ENCODE measurements around the gene HDAC4. TPM values are rescaled to one million over a fixed set of nuclear protein-coding genes. Genes with fewer than 3 reads are reported as not detected.

The HDAC4 gene
- total RNA-seq, 2 experiments from 2014 or later = 30.0 to 35.8 TPM

DNA sequence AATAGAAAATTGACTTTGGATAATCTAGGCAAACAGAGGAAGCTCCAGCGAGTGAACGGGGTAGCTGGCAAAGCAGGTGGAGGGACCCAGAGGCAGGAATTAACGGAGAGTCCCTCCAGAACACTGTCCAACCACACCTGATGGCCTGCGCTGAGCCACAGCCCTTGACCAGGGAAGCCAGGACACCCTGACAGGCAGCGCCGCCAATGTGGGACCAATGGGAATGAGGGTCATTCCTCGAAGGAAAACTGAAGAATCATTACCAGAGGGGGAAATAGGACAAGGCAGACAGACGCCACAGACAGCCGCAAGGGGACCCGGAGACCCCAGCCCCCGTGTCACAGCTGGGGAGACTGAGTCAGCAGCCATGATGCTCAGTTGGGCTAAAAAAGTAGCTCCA lies 40.8 kb downstream of the HDAC4 start:
- POLR2A ChIA-PET = no interaction called here
- CTCF ChIA-PET = no interaction called here
- Mint-ChIP-seq H3K4me3 (no peak overlapping the region), H3K4me1 (ENCODE audit: low read depth) (peaks cover 17% of the 10 kb centered on the region), H3K27ac (no peak overlapping the region), H3K9me3 (peaks cover 9% of the 10 kb centered on the region), H3K36me3 (peaks cover 11% of the 10 kb centered on the region), H3K27me3 (no peaks in the 10 kb centered on the region)
- no peak for DNase-seq
- intact Hi-C loops (cut with micrococcal nuclease) = loop anchor here (2.0 kb wide), 1 partner anchor 21 kb away; no protein-coding TSS in a partner anchor

DNA sequence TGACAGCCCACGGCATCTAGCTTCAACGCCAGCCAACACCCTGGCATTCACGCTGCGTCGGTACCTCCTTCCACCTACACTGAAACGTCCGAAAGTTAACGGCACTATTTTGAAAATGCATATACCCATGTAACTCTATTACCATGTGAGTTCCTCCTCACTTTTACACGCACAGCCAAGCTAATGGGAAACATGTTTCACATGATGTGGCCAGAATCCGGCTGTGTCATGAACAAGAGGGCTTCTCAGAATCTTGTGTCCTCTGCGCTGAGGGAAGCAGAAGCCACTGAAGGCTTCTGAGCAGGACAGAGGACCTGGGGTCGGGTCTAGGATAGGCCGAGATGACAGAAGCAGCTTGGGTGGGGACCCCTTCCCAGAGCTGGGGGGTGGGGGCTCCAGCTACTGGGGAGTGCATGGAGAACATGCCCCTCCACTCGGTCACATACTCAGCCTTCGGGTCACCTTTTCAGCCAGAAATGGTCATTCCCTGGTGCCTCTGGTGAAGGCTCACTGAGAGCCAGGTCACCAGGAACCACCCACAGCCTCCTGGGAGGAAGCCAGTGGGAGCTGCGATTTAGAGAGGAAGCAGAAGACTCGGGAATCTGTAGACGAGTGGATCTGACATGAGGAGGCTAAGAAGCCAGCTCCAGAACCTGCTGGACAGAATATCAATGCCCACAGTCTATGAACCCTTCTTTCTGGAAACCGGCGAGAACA lies 41.5 kb downstream of the HDAC4 start:
- Mint-ChIP-seq H3K27ac (no peak overlapping the region), H3K4me3 (no peak overlapping the region), H3K9me3 (peaks cover 14% of the 10 kb centered on the region), H3K36me3 (peaks cover 17% of the 10 kb centered on the region), H3K27me3 (no peaks in the 10 kb centered on the region), H3K4me1 (ENCODE audit: low read depth) (peaks cover 14% of the 10 kb centered on the region)
- intact Hi-C loops (cut with micrococcal nuclease) = no loop called here
- ChIA-PET POLR2A (no interaction called here), CTCF (no interaction called here)
- no peak for DNase-seq

DNA sequence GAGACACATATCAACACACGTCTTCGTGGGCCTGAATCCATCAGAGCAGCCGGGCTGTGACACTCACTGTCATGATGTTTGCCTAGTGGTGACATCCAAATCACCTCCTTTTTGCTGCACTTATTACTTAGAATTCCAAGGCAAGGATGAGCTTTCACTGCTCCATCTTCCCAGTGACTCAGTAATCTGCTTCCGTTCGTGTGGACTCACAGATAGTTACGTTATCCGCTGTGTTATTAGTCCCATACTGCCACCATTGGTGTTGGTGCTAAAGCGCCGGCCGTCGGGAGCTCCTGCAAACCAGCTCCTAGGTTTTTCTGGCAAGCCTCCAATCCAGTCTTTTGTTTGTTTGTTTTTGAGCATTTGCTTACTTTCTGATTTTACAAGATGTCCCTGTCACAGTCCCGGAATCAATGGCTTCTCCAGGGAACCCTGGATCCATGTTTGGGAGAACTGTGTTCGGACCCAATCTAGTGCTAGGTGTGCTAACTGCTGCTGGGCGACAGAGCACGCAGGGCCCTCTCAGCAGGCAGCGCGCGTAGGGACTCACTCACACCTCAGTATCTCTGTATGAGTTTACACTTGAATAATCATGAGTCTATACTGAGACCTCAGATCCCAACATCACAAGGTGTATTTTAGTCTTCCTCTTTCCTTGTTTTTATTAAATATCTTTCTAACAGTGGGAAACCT lies 42.6 kb downstream of the HDAC4 start:
- POLR2A ChIA-PET = no interaction called here
- H3K27ac Mint-ChIP-seq = no peak overlapping the region
- no peak for DNase-seq
- H3K36me3 Mint-ChIP-seq = peaks cover 17% of the 10 kb centered on the region
- no peaks in the 10 kb centered on the region for H3K27me3 Mint-ChIP-seq
- H3K4me3 Mint-ChIP-seq = no peak overlapping the region
- H3K9me3 Mint-ChIP-seq = peaks cover 14% of the 10 kb centered on the region
- intact Hi-C loops (cut with micrococcal nuclease) = no loop called here
- CTCF ChIA-PET = no interaction called here
- peaks cover 4% of the 10 kb centered on the region for H3K4me1 Mint-ChIP-seq (ENCODE audit: low read depth)

DNA sequence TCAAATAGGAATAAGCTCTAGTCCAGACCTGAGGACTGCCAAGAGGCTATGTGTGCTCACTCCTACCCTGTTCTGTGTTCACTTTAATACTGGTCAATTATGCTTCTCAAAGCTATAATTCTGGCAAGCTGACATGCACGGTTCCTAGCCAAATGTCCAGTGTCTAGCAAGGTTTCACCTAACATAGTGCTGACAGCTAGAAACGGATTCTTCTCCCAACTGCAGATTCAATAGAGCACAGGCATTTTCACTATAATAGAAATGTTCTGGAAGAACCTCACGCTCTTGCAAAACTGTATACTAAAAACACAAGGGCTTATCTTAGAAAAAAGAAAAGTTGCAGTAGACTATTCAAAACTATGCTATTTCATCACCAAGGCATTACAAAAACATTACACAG lies 45.1 kb downstream of the HDAC4 start:
- Mint-ChIP-seq H3K4me1 (ENCODE audit: low read depth) (peaks cover 2% of the 10 kb centered on the region), H3K27ac (no peak overlapping the region), H3K36me3 (peaks cover 31% of the 10 kb centered on the region), H3K4me3 (no peak overlapping the region), H3K9me3 (peaks cover 14% of the 10 kb centered on the region), H3K27me3 (no peaks in the 10 kb centered on the region)
- DNase-seq = no peak
- ChIA-PET POLR2A (no interaction called here), CTCF (no interaction called here)
- intact Hi-C loops (cut with micrococcal nuclease) = no loop called here

DNA sequence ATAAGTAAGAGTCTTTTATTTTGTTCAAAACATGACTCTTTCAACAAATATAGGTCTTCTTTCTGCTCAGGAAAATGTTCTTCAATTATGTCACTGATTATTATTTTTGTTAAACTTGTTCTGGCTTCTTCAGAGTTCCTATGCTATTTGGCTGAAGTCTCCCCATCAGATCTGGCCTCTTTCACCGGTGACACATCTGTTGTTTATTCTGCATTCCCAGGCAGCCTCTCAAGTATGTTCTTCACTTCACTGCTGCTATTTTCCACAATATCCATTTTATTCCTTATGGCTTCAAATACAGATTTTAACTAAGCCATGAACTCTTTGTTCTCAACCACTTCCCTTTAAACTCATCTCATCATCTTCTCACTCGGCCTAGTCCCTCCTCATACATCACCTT lies 45.7 kb downstream of the HDAC4 start:
- ChIA-PET CTCF (no interaction called here), POLR2A (no interaction called here)
- Mint-ChIP-seq H3K27ac (no peak overlapping the region), H3K9me3 (peaks cover 14% of the 10 kb centered on the region), H3K4me1 (ENCODE audit: low read depth) (no peaks in the 10 kb centered on the region), H3K4me3 (no peak overlapping the region), H3K36me3 (peaks cover 31% of the 10 kb centered on the region), H3K27me3 (no peaks in the 10 kb centered on the region)
- DNase-seq = no peak
- intact Hi-C loops (cut with micrococcal nuclease) = no loop called here

DNA sequence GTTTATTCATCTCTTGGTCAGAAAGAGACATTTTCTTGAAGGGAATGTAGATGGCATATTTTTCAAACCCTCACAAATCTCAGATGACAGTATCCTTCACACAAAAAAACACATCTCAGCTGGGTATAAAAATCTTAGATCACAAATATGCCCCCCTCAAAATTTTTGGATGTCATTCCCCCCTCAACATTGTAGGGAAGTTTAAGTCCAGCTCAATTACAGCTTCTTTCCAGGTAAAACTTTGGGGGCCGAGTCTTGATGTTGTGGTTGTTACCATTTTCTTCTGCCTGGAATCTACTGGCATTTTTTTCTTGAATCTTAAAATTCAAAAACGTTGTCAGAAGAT lies 46.1 kb downstream of the HDAC4 start:
- H3K27me3 Mint-ChIP-seq = no peaks in the 10 kb centered on the region
- DNase-seq = no peak
- H3K9me3 Mint-ChIP-seq = peaks cover 14% of the 10 kb centered on the region
- ChIA-PET POLR2A (no interaction called here), CTCF (no interaction called here)
- H3K4me1 Mint-ChIP-seq (ENCODE audit: low read depth) = no peaks in the 10 kb centered on the region
- peaks cover 31% of the 10 kb centered on the region for H3K36me3 Mint-ChIP-seq
- H3K4me3 Mint-ChIP-seq = no peak overlapping the region
- H3K27ac Mint-ChIP-seq = no peak overlapping the region
- intact Hi-C loops (cut with micrococcal nuclease) = no loop called here

DNA sequence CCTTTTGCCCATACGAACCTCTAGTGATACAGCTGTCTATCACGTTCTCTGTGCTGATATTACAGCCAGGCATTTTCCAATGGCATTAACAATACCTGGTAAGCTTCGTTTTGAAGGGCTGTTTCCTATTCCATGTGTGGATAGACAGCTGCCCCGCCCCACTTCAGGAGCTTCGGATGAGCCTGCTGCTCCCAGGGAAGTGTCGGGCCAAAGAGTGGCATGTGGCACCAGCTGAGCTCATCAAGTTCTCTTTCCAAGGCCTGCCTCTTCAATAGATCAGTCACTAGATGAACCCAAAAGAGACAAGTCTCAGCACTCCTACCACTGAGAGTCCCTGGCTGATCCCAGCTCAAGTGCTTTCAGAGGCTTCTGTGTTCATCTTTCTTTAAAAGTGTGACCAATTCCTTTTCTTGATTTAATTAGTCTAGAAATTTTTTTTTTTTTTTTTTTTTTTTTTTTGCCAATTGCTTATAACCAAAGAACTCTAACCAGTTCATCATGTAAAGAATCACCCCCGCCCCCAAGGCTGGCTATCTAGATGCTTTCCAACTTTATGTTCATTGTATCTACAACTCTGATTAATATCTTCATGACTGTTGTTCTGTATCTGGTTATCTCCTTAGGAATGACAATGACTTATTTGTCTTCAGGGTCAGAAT lies 46.6 kb downstream of the HDAC4 start:
- no peak for DNase-seq
- Mint-ChIP-seq H3K4me3 (no peak overlapping the region), H3K27ac (no peak overlapping the region), H3K9me3 (peaks cover 14% of the 10 kb centered on the region), H3K4me1 (ENCODE audit: low read depth) (no peaks in the 10 kb centered on the region), H3K27me3 (no peaks in the 10 kb centered on the region), H3K36me3 (peaks cover 34% of the 10 kb centered on the region)
- CTCF ChIA-PET = no interaction called here
- POLR2A ChIA-PET = no interaction called here
- intact Hi-C loops (cut with micrococcal nuclease) = no loop called here

DNA sequence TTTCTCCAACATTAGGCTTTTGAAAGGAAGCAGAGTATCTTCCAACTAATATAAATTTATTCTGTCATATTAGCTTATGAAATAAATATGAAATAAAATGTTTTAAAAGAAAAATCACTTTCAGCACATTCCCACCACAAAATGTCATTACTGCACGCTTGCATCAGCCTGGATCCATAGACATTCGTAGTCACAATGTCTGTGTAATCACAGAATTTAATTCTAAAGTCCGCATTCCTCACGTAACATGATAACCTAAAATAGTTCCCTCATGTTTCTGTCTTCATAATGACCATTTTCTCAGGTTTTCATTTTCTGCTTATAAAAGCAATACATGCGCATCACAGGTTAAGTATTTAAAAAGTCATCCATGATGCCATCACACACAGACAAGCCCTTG lies 47.1 kb downstream of the HDAC4 start:
- Mint-ChIP-seq H3K4me3 (no peak overlapping the region), H3K36me3 (peaks cover 35% of the 10 kb centered on the region), H3K4me1 (ENCODE audit: low read depth) (no peaks in the 10 kb centered on the region), H3K9me3 (peaks cover 14% of the 10 kb centered on the region), H3K27me3 (no peaks in the 10 kb centered on the region), H3K27ac (no peak overlapping the region)
- ChIA-PET POLR2A (no interaction called here), CTCF (no interaction called here)
- intact Hi-C loops (cut with micrococcal nuclease) = no loop called here
- no peak for DNase-seq

DNA sequence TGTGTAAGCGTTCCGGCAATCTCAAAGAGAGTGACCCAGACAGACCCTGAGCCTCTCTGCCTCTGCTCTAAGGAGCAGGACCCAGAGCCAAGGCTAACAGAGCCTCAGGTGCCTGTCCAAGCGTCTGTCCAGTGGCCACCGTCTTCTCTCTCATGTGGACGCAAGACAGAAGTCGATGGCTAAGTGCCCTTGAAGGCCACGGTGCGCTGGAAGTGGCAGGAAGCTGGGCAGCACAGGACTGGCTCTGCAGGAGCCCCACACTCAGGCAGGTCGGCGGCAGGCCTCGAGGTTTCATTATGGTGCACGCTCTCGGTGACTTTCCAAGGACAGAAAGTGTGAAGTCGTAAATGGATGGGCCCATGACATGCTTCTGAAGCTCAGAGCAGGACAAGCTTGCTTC lies 49.1 kb downstream of the HDAC4 start:
- ChIA-PET POLR2A (no interaction called here), CTCF (no interaction called here)
- no peak for DNase-seq
- H3K27me3 Mint-ChIP-seq = no peaks in the 10 kb centered on the region
- H3K4me3 Mint-ChIP-seq = no peak overlapping the region
- H3K36me3 Mint-ChIP-seq = peaks cover 33% of the 10 kb centered on the region
- H3K9me3 Mint-ChIP-seq = peaks cover 14% of the 10 kb centered on the region
- intact Hi-C loops (cut with micrococcal nuclease) = no loop called here
- H3K4me1 Mint-ChIP-seq (ENCODE audit: low read depth) = no peaks in the 10 kb centered on the region
- H3K27ac Mint-ChIP-seq = no peak overlapping the region

DNA sequence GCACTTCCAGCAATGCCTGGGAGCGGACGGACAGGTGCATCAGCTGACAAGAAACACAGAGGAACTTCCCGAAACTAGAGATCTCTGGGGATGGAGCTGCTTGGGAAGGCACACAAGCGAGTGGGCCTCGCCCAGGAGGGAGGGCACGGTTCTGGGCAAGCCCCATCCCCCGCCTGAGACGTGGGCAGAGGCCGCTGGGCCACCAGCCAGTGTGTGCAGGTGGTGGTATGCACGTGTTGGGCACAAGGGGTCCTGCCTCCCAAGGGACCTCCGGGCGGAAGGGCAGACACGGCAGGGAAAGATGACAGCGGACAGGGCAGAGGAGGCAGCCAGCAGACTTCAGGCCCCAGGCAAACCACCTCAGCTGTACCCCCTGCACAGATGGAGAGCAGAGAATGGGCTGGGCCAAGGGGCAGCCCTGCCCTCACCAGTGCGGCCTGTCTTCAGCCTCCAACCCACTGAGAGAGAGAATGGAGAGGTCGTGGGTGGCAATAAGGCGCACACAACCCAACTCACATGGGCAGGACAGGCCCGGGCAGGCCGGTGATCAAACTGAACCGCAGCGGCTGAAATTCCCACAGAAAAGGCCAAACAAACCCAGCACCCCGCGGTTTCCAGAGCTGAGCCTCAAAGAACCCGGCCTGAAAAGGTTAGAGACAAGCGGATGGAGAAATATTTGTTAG lies 51.2 kb downstream of the HDAC4 start:
- Mint-ChIP-seq H3K4me1 (ENCODE audit: low read depth) (no peaks in the 10 kb centered on the region), H3K4me3 (no peak overlapping the region), H3K36me3 (peaks cover 20% of the 10 kb centered on the region), H3K9me3 (peaks cover 2% of the 10 kb centered on the region), H3K27me3 (no peaks in the 10 kb centered on the region), H3K27ac (no peak overlapping the region)
- intact Hi-C loops (cut with micrococcal nuclease) = no loop called here
- ChIA-PET CTCF (no interaction called here), POLR2A (no interaction called here)
- DNase-seq = no peak

DNA sequence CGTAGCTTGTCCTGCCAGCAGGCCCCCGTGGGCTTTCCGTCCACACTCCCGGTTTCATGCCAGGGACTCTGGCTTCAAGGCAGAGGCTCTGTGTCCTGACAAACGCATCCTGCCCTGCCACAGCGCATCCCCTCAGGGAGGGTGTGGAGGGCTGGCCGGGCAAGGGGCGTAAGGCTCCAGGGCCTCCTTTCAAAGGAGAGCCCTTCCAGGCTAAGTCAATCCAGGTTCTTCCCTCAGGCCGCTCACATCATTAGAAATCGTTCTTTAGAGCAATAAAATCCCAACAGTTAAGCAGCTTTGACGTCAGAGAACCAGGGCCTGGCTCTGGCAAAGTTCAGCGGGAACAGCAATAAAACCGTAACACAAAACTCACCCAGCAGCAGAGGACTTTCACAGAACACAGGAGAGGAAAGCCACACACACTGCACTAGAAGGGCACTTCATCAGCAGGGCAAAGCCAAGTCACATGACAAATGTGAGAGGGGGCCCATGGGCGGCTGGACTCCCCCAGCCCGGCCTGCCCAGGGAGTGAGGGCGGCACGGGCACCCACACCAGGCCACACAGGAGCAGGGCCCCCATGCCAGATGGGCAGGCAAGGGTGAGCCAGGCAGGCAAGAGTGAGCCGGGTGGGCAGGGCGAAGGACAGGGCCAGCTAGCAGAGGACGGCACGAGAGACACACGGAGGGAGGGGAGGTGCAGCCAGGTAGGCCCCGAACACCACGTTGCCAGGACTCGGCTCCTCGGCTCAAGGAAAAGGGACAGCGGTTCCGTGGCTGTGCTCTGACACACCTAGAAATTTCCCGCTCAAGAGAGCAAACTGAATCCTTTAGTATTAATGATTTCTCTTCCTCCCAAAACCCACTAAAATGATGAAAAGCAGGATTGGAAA lies 52.0 kb downstream of the HDAC4 start:
- H3K27ac Mint-ChIP-seq = no peak overlapping the region

DNA sequence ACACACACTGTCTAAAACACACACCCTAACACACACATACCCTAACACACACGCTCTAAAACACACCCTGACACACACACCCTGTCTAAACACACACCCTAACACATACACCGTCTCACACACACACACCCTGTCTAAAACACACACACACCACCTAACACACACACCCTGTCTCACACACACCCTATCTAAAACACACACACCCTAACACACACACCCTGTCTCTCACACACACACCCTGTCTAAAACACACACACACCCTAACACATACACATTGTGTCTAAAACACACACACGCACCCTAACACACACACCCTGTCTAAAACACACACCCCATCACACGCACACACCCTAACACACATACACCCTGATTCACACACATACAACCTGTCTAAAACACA lies 54.1 kb downstream of the HDAC4 start:
- peaks cover 5% of the 10 kb centered on the region for H3K4me1 Mint-ChIP-seq (ENCODE audit: low read depth)
- intact Hi-C loops (cut with micrococcal nuclease) = no loop called here
- H3K27me3 Mint-ChIP-seq = no peaks in the 10 kb centered on the region
- no peak overlapping the region for H3K4me3 Mint-ChIP-seq
- no peaks in the 10 kb centered on the region for H3K9me3 Mint-ChIP-seq
- no peak for DNase-seq
- no peak overlapping the region for H3K27ac Mint-ChIP-seq
- H3K36me3 Mint-ChIP-seq = peaks cover 12% of the 10 kb centered on the region
- CTCF ChIA-PET = interaction anchor here (0.6 kb wide), 1 partner anchor 348 kb away, joined by 3 read pairs; no protein-coding TSS in a partner anchor
- POLR2A ChIA-PET = no interaction called here

More for the DNA sequence above, 52.0 kb downstream of the HDAC4 start:
- CTCF ChIA-PET = no interaction called here
- DNase-seq = no peak
- intact Hi-C loops (cut with micrococcal nuclease) = no loop called here
- Mint-ChIP-seq H3K4me3 (no peak overlapping the region), H3K27me3 (no peaks in the 10 kb centered on the region), H3K4me1 (ENCODE audit: low read depth) (no peaks in the 10 kb centered on the region), H3K36me3 (peaks cover 18% of the 10 kb centered on the region), H3K9me3 (no peaks in the 10 kb centered on the region)
- POLR2A ChIA-PET = no interaction called here

Data from activated CD4-positive, alpha-beta memory T cell treated with anti-CD3 and anti-CD28 coated beads for 36 hours (primary cell).